ENCODE results near the gene CLSTN1. TPM values are rescaled to one million over a fixed set of nuclear protein-coding genes. Genes with fewer than 3 reads are reported as not detected.

CLSTN1 gene
- total RNA-seq, 1 donor from 2014 or later = 136 TPM

DNA sequence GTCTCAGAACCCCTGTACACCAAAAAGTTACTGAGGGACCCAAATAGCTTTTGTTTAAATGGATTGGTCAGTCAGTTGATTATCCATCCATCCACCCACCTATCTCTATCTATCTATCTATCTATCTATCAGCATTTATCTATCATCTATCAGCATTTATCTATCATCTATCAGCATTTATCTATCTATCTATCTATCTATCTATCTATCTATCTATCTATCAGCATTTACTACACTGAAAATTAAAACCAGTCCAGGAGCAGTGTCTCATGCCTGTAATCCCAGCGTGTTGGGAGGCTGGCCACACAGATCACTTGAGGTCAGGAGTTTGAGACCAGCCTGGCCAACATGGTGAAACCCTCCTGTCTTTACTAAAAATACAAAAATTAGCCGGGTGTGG, 47.1 kb downstream of the CLSTN1 start:
- TF ChIP-seq, protein P1, sequence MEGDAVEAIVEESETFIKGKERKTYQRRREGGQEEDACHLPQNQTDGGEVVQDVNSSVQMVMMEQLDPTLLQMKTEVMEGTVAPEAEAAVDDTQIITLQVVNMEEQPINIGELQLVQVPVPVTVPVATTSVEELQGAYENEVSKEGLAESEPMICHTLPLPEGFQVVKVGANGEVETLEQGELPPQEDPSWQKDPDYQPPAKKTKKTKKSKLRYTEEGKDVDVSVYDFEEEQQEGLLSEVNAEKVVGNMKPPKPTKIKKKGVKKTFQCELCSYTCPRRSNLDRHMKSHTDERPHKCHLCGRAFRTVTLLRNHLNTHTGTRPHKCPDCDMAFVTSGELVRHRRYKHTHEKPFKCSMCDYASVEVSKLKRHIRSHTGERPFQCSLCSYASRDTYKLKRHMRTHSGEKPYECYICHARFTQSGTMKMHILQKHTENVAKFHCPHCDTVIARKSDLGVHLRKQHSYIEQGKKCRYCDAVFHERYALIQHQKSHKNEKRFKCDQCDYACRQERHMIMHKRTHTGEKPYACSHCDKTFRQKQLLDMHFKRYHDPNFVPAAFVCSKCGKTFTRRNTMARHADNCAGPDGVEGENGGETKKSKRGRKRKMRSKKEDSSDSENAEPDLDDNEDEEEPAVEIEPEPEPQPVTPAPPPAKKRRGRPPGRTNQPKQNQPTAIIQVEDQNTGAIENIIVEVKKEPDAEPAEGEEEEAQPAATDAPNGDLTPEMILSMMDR (conservative IDR thresholded peaks at IDR 0.05) = no peak
- Mint-ChIP-seq H3K27ac (no peak overlapping the region), H3K4me1 (ENCODE audit: unreplicated experiment) (peaks cover 9% of the 10 kb centered on the region), H3K4me3 (no peak overlapping the region), H3K9me3 (no peaks in the 10 kb centered on the region), H3K27me3 (no peaks in the 10 kb centered on the region), H3K36me3 (peaks cover 11% of the 10 kb centered on the region)
- DNase-seq (ENCODE audit: extremely low spot score, unreplicated experiment) = no peak

DNA sequence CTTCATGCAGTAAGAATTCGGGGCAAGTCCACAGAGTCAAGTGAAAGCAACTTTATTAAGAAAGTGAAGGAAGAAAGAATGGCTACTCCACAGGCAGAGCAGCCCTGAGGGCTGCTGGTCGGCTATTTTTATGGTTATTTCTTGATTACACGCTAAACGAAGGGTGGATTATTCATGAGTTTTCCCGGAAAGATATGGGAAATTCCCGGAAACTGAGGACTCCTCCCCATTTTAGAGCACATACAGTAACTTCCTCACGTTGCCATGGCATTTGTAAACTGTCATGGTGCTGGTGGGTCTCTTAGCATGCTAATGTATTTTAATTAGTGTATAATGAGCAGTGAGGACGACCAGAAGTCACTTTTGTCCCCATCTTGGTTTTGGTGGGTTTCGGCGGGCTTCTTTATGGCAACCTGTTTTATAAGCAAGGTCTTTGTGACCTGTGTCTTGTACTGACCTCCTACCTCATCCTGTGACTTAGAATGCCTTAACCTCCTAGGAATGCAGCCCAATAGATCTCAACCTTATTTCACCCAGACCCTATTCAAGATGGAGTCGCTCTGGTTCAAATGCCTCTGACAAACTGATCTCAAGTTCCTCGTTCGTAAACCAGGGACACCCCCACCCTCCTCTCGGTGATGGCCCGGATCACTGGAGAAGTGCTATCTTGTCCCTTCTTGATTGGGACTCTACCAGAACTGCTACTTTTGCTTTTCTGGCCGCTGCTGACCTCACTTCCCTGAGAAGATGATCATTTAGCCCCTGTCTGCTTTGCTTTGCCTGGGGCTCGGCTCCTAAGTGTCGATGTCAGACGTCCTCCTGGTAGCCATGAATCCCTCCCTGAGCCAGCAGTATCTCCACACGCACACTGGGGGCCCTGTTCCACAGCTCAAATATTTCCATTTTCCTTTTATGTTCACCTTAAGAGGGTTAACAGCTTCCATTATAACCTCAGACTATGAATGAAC, 48.8 kb downstream of the CLSTN1 start:
- peaks cover 11% of the 10 kb centered on the region for H3K36me3 Mint-ChIP-seq
- H3K4me3 Mint-ChIP-seq = no peak overlapping the region
- no peak for DNase-seq (ENCODE audit: extremely low spot score, unreplicated experiment)
- H3K4me1 Mint-ChIP-seq (ENCODE audit: unreplicated experiment) = peaks cover 9% of the 10 kb centered on the region
- no peak overlapping the region for H3K27ac Mint-ChIP-seq
- TF ChIP-seq, protein P1 (conservative IDR thresholded peaks at IDR 0.05) = no peak
- H3K9me3 Mint-ChIP-seq = no peaks in the 10 kb centered on the region
- H3K27me3 Mint-ChIP-seq = no peaks in the 10 kb centered on the region

DNA sequence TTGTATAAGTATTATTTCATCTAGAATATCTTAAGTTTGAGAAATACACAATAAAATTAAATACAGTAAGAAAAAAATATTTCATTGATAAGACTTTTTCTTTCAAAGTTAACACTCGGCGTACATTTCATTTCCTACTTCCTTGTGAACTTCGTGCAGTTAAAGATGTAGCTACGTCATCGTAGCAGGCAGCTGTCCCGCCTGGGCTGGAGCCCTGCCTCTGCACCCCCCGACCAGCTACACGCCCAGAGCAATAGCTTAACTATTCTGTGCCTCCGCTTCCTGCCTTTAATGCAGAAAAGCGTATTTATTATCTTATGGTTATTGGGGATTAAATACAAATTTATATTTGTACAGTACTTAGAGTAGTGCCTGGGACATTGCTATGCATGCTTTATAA, 53.5 kb downstream of the CLSTN1 start:
- DNase-seq (ENCODE audit: extremely low spot score, unreplicated experiment) = no peak
- H3K36me3 Mint-ChIP-seq = peaks cover 11% of the 10 kb centered on the region

DNA sequence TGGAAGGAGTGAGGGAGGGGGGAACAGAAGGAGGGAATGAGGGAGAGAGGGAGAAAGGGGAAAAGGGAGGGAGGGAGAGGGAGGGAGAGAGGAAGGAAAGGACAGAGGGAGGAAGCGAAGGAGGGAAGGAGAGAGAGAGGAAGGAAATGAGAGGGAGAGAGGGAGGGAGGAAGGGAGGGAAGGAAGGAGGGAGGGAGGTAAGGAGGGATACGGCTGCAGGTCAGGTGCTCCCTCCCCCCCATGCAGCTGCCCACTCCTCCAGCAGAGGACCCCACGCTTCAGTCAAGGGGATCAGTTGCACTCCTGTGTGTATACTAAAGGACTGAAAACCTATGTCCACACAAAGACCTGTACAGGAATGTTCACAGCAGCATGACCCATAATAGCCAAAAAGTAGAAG, 54.8 kb downstream of the CLSTN1 start:
- TF ChIP-seq, protein P1 (conservative IDR thresholded peaks at IDR 0.05) = no peak
- H3K36me3 Mint-ChIP-seq = peaks cover 7% of the 10 kb centered on the region
- no peak overlapping the region for H3K27ac Mint-ChIP-seq
- H3K4me1 Mint-ChIP-seq (ENCODE audit: unreplicated experiment) = peaks cover 5% of the 10 kb centered on the region
- no peak overlapping the region for H3K4me3 Mint-ChIP-seq
- H3K9me3 Mint-ChIP-seq = no peaks in the 10 kb centered on the region
- DNase-seq (ENCODE audit: extremely low spot score, unreplicated experiment) = no peak
- H3K27me3 Mint-ChIP-seq = no peaks in the 10 kb centered on the region

More for the DNA sequence above, 53.5 kb downstream of the CLSTN1 start:
- Mint-ChIP-seq H3K4me3 (no peak overlapping the region), H3K27me3 (no peaks in the 10 kb centered on the region), H3K27ac (no peak overlapping the region), H3K9me3 (no peaks in the 10 kb centered on the region), H3K4me1 (ENCODE audit: unreplicated experiment) (peaks cover 10% of the 10 kb centered on the region)
- TF ChIP-seq, protein P1 (conservative IDR thresholded peaks at IDR 0.05) = no peak

DNA sequence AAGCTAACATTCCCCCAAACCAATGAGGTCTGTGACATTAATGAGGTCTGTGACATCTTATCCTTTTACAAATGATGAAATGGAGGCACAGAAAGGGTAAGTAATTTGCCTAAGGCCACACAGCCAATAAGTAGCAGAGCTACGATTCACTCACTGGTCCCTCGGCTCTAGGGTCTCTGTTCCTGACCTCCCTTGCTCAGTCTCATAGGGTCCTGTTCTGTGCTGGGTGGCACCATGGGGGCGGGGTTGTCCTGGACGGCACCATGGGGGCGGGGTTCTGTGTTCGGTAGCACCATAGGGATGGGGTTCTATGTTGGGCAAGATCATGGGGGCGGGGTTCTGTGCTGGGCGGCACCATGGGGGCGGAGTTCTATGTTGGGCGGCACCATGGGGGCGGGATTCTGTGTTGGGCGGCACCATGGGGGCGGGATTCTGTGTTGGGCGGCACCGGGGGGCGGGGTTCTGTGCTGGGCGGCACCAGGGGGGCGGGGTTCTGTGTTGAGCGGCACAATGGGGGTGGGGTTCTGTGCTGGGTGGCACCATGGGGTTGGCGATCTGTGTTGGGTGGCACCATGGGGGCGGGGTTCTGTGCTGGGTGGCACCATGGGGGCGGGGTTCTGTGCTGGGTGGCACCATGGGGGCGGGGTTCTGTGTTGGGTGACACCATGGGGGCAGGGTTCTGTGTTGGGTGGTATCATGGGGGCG, 55.6 kb downstream of the CLSTN1 start:
- no peak for DNase-seq (ENCODE audit: extremely low spot score, unreplicated experiment)
- Mint-ChIP-seq H3K27me3 (no peaks in the 10 kb centered on the region), H3K4me1 (ENCODE audit: unreplicated experiment) (peaks cover 5% of the 10 kb centered on the region), H3K36me3 (peaks cover 6% of the 10 kb centered on the region), H3K4me3 (no peak overlapping the region), H3K27ac (no peak overlapping the region), H3K9me3 (no peaks in the 10 kb centered on the region)
- TF ChIP-seq, protein P1 (conservative IDR thresholded peaks at IDR 0.05) = no peak
